HG02973 (cell line): ENCODE measurements around the gene TMEM132D.

ENCODE experiments used
- ATAC-seq: cut with Tn5 transposase; IDR thresholded peaks from one replicate; pipeline ENCODE4 v1.9.1; 2021; ENCODE audit warnings: moderate library complexity; ENCODE audit not compliant: unreplicated experiment

Gene TMEM132D

DNA sequence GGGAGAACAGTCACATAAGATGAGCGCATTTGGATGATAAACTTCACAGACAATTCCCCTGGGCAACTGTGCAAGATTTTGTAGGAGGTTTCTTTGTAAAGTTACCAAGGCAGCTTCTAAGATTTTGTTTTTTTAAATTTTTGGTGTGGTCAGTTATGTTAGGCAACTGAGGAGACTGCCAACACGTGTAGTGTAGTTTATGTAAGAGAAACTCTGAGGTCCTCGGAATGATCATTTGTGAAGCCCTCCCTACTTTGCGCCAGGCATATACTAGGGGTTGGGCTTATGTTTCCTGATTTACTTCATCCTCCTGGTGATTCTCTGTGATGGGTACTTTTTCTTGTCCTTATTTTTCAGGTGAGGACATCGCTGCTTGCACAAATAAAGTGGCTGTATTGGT is 433.6 kb downstream of the TMEM132D start:
- ATAC-seq = no peak

DNA sequence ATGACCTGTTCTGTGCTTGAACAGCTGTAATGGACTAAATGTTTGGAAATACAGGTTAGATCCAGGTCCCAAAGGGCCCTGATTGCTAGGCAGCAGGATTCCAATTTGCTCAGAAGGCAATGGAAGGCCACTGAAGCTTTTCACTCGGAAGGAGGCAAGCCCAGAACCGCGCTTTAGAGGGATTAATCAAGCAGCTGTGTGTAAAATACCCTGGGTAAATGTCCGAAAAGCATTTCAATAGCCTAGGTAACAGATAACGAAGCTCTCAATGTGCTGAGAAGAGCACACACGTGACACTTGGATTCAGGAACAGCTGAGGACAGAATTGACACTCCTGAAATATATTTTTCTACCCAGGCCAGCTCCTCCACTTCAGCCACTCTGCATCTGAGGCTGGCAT is 436.1 kb downstream of the TMEM132D start:
- ATAC-seq = no peak

DNA sequence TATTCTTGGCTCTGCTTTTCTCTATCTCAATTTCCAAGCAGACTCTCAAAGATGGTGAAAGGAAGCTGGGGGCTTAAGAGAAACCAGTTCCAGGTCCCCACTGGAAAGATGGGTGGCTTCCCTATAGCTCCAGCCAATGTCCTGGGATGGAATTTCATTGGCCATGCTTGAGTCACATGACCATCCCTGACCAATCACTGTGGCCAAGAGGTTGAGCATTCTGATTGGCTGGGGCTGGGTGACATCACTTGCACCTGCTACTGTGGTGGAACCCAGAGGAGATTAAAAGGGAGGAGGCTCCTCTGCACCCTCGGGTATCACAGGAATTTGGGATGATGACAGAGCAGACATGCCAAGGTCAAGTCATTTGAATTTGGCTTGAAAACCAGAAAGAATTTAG is 436.5 kb downstream of the TMEM132D start:
- ATAC-seq = no peak

DNA sequence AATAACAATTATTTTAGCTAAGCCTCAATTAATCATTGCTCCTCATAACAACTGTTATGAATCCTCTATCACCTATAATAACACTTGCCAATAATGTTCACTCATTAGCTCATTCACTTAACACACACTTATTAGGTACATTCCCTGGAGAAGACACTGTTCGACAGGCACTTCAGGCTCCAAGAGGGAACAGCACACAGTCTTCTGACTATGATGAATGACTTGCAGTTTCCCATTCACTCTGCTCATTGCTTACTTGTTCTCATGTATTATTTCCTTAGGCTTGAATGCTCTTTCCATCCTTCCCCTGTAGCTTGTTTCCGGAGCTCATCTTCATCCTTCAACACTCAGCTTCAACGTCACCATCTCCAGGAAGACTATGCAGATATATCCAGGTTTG is 437.3 kb downstream of the TMEM132D start:
- no peak for ATAC-seq

- no peak for ATAC-seq
These were observed 443.9 kb downstream of the TMEM132D start for GRCh38 chr12:129459886-129460285.

- ATAC-seq = no peak
These were observed 457.1 kb downstream of the TMEM132D start for GRCh38 chr12:129446696-129447095.

GRCh38 chr12:129440278-129440677 is 463.5 kb downstream of the TMEM132D start:
- ATAC-seq = no peak

- ATAC-seq = no peak
These were observed 469.0 kb downstream of the TMEM132D start for GRCh38 chr12:129434790-129435189.

- ATAC-seq = no peak
These were observed 475.4 kb downstream of the TMEM132D start for GRCh38 chr12:129428240-129428936.

DNA sequence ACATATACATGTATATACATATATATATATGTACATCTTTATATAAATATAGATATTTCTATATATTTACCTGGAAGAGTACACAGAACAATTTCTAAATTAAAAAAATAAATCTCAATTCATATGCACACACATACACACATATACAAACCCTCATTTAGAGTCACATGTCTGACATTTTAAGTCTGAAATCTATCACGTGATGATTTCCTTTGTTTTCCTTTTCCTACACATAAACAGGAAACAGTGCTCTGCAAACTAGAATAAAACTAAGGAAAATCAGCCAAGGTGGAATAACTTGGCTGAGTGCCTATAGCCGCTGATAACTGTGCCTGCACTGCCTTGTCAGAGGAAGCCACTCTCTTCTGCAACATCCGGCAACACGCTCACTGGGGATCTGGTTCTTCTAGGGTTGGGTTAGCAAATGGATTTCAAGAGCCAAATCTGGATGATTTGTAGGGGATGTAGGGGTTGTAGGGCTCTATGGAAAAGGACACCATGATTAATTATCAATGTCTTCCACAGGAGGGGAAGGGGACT is 480.7 kb downstream of the TMEM132D start:
- no peak for ATAC-seq

GRCh38 chr12:129413295-129413694 is 490.5 kb downstream of the TMEM132D start:
- ATAC-seq = no peak

DNA sequence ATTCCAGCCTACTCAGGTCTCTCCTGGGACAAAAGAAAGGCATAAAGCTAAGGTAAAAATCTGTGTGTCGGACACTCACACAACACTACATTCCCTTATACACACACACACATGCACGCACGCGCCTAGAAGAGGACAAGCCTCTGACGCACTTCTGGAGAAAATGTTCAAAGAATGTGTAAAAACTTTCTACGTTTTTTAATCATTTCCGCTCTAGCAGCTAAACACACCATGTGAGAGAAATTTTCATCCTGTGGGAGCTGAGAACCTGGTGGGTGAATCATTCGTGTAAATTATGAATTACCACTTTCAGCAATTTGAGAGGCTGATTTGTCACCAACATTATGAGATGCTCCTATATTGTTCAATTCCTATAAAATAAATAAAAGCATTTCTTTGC is 494.5 kb downstream of the TMEM132D start:
- ATAC-seq = no peak

GRCh38 chr12:129404556-129404955 is 499.3 kb downstream of the TMEM132D start:
- ATAC-seq = no peak

GRCh38 chr12:129401572-129401971 is 502.3 kb downstream of the TMEM132D start:
- ATAC-seq = no peak

DNA sequence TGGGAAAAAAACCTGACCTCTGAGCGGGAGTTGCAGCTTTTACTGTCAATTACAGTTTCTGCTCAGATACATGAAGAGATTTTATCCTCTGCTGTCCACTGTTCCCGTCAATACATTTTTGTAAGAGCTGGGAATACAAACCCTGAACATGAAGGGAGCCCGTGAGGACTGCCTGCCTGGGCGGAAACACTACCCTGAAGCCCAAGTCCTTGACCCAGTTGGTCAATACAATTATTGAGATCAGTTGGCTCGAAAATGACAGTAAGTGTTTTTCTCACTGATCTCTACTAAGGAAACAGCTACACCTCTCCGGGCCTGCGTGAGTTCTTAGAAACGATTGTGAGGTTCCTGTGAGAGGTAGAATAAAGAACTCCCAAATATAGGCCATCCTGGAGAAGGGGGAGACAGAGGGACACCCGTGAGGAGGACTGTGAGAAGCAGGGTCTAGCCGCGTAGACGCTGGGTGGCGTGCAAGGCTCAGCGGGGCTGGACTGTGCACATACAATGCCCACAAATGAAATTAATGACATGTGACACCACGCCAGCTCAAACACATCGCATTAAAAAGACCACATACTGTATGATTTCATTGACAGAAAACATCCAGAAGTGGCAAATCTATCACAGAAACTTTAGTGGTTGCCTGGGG is 509.5 kb downstream of the TMEM132D start:
- ATAC-seq = no peak

GRCh38 chr12:129393357-129393937 is 510.4 kb downstream of the TMEM132D start:
- ATAC-seq = no peak

DNA sequence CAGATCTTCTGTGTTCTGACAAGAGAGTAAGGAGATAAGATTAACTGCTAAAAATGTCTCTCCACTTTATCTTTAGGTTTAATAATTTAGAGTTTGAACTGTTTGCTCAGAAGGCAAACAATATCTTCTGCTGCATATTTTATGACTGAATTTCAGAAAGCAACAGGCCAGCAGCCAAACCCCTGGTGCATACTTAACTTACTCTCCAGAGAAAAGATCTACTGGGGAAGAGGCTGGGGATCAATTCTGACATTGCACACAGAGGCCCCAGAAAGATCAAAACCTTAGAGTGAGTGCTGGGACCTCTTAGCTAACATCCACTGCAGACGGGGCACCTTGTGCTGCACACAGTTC is 518.2 kb downstream of the TMEM132D start:
- ATAC-seq = no peak

DNA sequence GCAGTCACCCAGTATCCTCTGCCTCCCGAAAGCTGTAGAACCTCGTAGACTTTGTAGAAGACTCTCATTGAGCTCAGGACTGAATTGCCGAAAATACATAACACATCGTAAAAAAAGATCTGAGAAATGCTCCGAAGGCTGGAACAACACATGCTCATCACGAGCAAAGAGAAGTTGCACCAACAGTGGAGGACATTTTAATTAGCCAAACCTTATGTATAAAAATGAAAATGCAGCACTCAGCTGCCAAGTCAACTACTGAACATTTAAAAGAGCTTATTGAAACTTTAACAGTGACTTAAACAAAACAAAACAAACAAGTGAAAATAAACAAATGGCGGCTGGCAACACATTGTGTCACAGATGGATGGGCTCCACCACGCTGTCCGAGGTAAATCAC is 519.9 kb downstream of the TMEM132D start:
- ATAC-seq = no peak

GRCh38 chr12:129381715-129382114 is 522.1 kb downstream of the TMEM132D start:
- ATAC-seq = no peak

DNA sequence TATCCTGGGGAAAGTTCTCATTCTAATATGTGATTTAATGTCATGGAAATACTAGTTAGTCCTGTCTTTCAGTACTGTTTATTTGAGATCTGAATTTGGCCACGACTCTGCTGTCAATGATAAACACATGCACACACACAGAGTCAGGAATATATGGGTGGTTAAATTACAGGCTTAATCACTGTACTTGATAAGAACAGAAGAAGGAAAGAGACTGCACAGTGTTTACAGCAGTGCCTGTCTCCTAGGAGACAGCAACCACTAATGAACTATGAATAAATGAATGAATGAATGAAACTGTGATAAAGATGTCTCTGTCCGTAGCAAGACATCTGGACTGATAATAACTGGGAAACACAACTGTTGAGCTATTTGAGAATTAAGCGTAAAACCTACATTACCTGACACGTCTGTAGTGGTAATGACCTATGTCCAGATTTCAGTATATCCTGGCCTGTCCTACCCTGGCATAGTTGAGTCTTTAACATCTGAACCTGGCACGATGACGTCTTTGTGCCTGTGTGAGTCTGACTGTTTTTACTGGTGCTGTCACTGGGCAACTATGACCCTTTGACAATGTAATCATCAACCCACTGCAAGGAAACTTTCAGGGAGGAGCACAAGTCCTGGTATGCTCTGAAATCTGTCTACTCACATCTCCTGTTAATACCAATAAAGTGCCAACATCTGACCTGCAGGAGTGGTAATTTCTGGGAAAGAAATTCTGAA is 524.6 kb downstream of the TMEM132D start:
- ATAC-seq = no peak

- no peak for ATAC-seq
These were observed 525.3 kb downstream of the TMEM132D start for GRCh38 chr12:129378496-129378895.

GRCh38 chr12:129373746-129374145 is 530.1 kb downstream of the TMEM132D start:
- no peak for ATAC-seq
